GM19035 (cell line): ENCODE measurements around the gene ABCA13.
"Not testable (repeated sequence)": the region's sequence is repeated elsewhere in the genome, so short reads cannot be mapped to it uniquely, and the experiment has no call there.

Source experiments
- ATAC-seq: cut with Tn5 transposase; IDR thresholded peaks from one replicate; pipeline ENCODE4 v1.9.1; 2021; ENCODE audit not compliant: unreplicated experiment

The ABCA13 gene, protein sequence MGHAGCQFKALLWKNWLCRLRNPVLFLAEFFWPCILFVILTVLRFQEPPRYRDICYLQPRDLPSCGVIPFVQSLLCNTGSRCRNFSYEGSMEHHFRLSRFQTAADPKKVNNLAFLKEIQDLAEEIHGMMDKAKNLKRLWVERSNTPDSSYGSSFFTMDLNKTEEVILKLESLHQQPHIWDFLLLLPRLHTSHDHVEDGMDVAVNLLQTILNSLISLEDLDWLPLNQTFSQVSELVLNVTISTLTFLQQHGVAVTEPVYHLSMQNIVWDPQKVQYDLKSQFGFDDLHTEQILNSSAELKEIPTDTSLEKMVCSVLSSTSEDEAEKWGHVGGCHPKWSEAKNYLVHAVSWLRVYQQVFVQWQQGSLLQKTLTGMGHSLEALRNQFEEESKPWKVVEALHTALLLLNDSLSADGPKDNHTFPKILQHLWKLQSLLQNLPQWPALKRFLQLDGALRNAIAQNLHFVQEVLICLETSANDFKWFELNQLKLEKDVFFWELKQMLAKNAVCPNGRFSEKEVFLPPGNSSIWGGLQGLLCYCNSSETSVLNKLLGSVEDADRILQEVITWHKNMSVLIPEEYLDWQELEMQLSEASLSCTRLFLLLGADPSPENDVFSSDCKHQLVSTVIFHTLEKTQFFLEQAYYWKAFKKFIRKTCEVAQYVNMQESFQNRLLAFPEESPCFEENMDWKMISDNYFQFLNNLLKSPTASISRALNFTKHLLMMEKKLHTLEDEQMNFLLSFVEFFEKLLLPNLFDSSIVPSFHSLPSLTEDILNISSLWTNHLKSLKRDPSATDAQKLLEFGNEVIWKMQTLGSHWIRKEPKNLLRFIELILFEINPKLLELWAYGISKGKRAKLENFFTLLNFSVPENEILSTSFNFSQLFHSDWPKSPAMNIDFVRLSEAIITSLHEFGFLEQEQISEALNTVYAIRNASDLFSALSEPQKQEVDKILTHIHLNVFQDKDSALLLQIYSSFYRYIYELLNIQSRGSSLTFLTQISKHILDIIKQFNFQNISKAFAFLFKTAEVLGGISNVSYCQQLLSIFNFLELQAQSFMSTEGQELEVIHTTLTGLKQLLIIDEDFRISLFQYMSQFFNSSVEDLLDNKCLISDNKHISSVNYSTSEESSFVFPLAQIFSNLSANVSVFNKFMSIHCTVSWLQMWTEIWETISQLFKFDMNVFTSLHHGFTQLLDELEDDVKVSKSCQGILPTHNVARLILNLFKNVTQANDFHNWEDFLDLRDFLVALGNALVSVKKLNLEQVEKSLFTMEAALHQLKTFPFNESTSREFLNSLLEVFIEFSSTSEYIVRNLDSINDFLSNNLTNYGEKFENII (N-terminal part only)

DNA sequence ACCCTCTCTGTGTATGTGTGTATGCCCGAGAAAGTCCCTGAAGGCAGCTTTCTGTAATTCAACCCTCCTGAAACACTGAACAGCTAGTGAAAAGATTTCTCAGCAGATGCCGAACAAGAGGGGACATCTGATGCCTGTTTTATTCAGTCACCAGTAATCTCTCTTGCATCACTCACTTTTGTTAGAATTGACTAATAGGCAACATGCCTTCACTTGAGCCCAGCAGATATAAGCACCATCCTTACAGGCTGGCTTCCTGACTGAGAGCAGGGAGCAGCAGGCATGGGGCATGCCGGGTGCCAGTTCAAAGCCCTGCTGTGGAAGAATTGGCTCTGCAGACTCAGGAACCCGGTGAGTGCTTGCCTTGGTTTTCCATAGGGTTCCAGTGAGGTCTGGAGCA, at the start of gene ABCA13:
Gene ABCA13, plus strand, starts transcription at position 257 of the 400 bp plus-strand sequence. Its CDS starts 26 bp downstream, at position 283.
- ATAC-seq: no peak

DNA sequence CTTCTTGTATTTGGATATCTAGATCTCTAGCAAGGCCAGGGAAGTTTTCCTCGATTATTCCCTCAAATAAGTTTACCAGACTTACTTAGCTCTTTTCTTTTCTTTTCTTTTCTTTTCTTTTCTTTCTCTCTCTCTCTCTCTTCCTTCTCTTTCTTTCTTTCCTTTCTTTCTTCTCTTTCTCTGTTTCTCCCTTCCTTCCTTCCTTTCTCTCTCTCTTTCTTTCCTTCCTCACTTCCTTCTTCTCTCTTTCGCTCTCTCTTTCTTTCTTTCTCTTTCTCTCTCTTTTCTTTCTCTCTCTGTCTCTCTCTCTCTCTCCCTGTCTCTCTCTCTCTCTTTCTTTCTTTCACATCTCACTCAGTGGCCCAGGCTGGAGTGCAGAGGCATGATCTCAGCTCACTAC, 45.2 kb upstream of the ABCA13 start:
- no peak for ATAC-seq

- peak; percentile 82 for ATAC-seq
Observed at GRCh38 chr7:48130658-48131108, 40.6 kb upstream of the ABCA13 start.

DNA sequence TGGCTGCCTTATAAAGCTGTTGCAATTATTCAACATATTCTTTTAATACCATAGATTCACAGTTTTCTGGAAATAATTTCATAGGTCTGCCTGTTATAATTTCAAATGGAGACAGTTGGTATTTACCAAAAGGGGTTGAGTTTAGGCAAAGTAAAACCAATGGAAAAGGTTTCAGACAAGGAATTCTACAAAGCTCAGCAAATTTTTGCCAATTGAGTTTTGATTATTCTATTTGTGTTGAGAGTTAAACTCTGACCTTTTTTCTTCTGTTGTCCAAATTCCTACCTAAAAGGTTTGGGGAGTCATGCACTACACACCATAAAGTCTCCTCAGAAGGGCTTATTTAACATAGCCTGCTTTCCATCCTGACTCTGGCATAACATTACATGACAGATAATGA, 38.5 kb upstream of the ABCA13 start:
- no peak for ATAC-seq

DNA sequence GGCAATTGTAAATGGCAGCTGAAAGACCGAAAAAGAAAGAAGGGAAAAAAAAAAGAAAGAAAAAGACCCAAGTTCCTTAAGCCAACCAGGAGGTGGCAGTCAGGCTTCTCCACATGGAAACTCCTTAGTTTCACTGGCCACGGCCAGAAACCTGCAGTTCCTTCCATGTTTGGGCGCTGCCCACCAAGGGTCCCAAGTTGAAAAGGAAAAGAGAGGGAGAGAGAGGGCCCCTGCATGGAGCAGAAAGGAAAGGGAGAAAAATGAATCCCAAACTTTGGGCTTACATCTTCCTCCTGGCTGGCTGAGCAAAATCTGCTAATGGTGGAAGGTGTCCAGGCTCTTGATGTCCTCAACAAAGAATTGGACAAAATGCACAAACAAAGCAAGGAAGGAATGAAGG, 31.8 kb upstream of the ABCA13 start:
- ATAC-seq: no peak

GRCh38 chr7:48140001-48140681, 31.1 kb upstream of the ABCA13 start:
- no peak for ATAC-seq

- ATAC-seq: no peak
Observed at GRCh38 chr7:48141521-48141920, 29.7 kb upstream of the ABCA13 start.

GRCh38 chr7:48144291-48144768, 26.9 kb upstream of the ABCA13 start:
- ATAC-seq: no peak

GRCh38 chr7:48147078-48147591, 24.1 kb upstream of the ABCA13 start:
- no peak for ATAC-seq

- not testable (repeated sequence) for ATAC-seq
Observed at GRCh38 chr7:48147690-48148089, 23.6 kb upstream of the ABCA13 start.

DNA sequence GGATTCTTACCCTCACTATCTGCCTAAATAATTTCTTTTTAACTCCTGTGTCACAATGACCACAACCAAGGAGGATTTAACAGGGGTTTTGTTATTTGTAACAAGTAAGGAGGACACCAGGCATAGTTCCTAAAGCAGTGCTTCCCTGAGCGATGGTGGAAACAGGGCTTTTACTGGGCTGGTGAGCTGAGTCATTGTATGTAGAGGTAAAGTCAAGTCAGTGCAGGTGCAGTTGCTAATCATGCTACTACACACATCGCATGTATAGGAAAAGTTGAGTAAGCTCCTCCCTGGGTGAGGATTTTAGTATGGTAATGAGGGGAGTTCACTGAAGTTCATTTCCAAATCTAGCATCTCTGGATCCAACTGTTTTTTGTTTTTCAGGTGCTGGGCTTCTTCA, 22.9 kb upstream of the ABCA13 start:
- ATAC-seq: no peak

DNA sequence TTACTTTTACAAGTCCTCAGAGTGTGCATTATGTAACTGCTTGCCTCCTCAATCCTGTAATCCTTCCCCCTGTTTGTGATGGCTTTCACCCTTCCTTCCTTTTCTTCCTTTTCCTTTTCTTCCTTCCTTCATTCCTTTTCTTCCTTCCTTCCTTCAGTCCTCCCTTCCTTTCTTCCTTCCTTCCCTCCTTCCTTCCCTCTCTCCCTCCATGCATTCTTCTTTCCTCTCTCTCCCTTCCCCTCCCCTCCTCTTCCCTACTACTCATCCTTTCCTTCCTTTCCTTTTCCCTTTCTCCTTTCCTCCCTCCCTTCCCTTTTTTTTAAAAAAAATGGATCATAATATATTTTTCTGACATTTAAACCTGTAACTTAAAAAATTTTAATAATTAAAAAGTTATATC, 22.2 kb upstream of the ABCA13 start:
- ATAC-seq: no peak

- no peak for ATAC-seq
Observed at GRCh38 chr7:48150086-48150485, 21.2 kb upstream of the ABCA13 start.

- ATAC-seq: peak; percentile 80
Observed at GRCh38 chr7:48154792-48155413, 16.4 kb upstream of the ABCA13 start.

DNA sequence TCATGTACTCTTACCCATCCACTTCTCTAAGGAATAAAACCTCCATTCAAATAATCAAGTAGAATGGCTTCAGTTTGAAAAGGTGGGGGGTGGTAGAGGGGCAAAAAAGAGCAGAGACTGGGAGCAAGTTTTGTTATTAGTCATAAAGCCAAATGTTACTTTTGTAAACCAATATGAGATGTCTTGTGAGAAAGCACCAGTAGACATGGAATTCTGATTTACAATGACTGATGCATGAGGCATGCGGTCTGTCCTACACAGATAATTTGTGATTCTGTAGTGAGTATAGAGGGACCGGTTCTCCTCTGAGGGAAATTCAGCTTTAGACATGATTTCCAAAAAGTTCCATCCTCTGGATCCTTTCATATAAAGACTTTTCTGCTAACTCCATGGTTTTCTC, 12.9 kb upstream of the ABCA13 start:
- ATAC-seq: no peak

DNA sequence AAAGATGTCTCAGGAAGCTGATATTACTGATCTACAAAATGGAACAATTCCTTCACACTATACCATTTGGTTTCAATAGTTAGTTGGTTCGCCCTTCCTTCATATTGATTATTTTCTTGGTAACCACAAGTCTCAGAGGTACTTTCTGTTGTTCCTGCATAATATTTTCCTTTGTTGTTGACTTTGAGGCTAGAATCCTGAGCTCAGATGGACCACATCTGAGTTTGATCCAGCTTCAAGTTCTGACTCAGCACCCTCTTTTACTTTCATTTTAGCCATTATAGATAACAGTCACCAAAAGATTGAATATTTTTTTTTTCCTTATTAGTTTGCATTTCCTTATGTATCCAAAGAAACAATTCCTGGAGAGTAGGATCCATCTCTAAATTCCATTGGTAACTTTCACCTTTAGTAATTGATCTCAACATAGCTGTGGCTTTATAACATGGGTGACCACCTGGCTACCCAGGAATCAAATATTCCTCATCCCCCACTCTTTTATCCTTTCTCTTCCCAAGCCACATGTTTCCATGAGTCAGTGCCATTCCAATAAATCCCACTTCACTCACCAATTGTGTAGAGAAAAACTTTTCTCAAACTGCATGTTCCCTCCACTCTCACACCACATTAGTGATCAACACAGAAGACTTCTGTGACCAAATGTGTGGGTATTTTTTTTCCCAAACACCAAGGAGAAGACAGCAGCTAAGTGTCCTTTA, 9.7 kb upstream of the ABCA13 start:
- ATAC-seq: no peak

GRCh38 chr7:48165157-48165556, 6.1 kb upstream of the ABCA13 start:
- no peak for ATAC-seq

GRCh38 chr7:48168159-48168558, 3.1 kb upstream of the ABCA13 start:
- no peak for ATAC-seq

GRCh38 chr7:48170506-48170905, 752 bp upstream of the ABCA13 start:
- no peak for ATAC-seq
